GM21737 (cell line): ENCODE results near the gene RIPPLY3.

Experiments
- ATAC-seq: cut with Tn5 transposase; IDR thresholded peaks from one replicate; pipeline ENCODE4 v1.9.1; 2021; ENCODE audit warnings: mild to moderate bottlenecking, moderate library complexity; ENCODE audit not compliant: unreplicated experiment

The RIPPLY3 gene

DNA sequence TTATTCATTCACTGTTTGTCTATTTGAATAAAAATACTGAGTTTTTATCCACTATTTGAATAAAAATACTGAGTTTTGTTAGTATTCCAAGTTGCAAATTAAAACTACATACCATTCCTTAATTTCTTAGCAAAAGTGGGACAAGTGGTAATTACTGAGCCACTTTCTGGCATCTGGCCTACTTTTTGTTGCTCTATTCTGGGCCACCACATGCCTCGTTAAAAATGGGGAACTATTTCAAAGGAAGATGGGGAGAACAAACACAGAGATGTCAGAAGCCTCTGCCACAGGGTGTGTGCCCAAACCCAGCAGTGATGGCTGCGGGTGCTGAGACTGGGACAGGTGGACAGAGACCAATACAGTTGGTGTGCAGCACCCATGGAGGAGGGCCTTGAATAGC lies 51.8 kb downstream of the RIPPLY3 start:
- ATAC-seq: no peak

DNA sequence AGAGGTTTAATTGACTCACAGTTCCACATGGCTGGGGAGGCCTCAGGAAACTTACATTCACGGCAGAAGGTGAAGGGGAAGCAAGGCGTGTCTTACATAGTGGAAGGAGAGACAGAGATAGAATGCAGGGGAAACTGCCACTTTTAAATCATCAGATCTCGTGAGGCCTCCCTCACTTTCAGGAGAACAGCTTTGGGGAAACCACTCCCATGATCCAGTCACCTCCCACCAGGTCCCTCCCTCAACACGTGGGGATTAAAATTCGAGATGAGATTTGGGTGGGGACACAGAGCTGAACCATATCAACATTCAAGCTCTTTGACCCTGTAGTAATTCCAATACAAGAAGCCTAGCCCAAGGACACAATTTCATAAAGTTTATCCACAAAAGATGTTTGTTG lies 52.7 kb downstream of the RIPPLY3 start:
- no peak for ATAC-seq

GRCh38 chr21:37060296-37060695 lies 53.8 kb downstream of the RIPPLY3 start:
- no peak for ATAC-seq

DNA sequence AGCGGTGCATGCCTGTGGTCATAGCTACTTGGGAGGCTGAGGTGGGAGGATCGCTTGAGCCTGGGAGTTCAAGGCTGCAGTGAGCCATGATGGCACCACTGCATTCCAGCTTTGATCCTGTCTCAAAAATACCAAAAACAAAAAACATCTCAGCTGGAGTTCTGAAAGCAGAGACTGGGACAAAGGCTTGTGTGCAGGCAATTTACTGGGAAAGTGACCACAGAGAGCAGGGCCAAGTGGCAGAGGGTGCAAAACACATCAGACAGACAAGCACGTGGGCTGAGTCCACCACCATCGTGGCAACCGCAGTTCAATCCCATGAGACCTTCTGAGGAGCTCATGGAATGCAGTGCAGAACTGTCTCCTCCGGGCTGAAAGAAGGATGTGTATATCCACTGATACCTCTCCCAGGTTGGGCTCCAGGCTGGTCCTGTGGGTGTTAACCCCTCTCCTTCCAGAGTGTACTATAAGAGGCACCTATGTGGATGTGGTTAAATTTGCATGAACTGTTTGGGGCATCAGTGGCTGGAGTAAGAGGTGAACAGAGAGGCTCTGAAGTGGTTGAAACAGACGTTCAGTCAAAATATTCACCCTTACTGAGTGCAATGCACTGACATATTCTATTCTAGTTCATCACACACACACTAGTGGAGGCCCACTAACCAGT lies 55.6 kb downstream of the RIPPLY3 start:
- ATAC-seq: no peak

DNA sequence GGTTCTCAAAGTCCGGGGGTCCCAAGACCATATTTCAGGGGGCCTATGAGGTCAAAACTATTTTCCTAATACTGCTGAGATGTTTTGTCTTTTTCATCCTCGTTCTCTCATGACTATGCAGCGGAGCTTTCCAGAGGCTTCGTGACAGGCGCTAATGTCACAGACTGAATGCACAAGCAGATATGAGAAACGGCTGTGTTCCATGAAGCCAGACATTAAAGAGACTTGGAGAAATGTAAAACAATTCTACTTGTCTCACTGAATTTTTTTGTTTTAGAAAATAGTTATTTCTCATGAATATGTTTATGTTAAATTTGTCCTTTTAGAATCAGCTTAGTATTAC lies 56.1 kb downstream of the RIPPLY3 start:
- ATAC-seq: no peak

GRCh38 chr21:37063433-37063832 lies 56.9 kb downstream of the RIPPLY3 start:
- no peak for ATAC-seq

DNA sequence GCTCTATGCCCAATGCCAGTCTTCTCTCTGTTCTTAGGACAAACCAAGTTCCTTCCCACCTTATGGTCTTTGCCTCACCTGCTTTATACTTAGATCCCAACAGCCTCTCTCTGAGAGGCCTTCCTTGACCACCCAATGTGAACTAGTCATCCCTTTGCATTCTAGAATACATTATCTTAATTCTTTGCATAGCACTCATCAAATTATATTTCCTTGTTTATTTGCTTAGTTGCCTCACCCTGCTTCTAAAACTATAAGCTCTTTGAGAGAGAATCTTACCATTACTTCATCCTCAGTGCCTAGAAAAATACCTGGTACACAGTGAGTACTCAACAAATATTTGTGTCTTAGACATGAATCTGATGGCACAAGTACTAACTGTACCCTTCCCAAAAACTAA lies 58.3 kb downstream of the RIPPLY3 start:
- ATAC-seq: no peak

- no peak for ATAC-seq
Measured at GRCh38 chr21:37065561-37066177, 59.2 kb downstream of the RIPPLY3 start.
